ENCODE results near the gene NLGN4Y. TPM values are rescaled to one million over a fixed set of nuclear protein-coding genes. Genes with fewer than 3 reads are reported as not detected.

Gene NLGN4Y
- total RNA-seq, 1 donor from 2014 or later: not detected

- no peak for DNase-seq (ENCODE audit: low spot score, unreplicated experiment)
- no peaks in the 10 kb centered on the region for H3K27me3 Mint-ChIP-seq
- no peaks in the 10 kb centered on the region for H3K4me1 Mint-ChIP-seq (ENCODE audit: low read depth)
- H3K4me3 Mint-ChIP-seq (ENCODE audit: low read depth): no peak overlapping the region
- H3K27ac Mint-ChIP-seq: no peak overlapping the region
- no peaks in the 10 kb centered on the region for H3K9me3 Mint-ChIP-seq (ENCODE audit: low read depth)
- H3K36me3 Mint-ChIP-seq (ENCODE audit: insufficient read depth): no peaks in the 10 kb centered on the region
- TF ChIP-seq CTCF (IDR thresholded peaks at IDR 0.05; ENCODE audit: unreplicated experiment): no peak
These were observed 94.2 kb downstream of the NLGN4Y start for GRCh38 chrY:14618513-14618912.

- no peak for TF ChIP-seq CTCF (IDR thresholded peaks at IDR 0.05; ENCODE audit: unreplicated experiment)
- Mint-ChIP-seq H3K9me3 (ENCODE audit: low read depth) (no peaks in the 10 kb centered on the region), H3K4me3 (ENCODE audit: low read depth) (no peak overlapping the region), H3K36me3 (ENCODE audit: insufficient read depth) (no peaks in the 10 kb centered on the region), H3K4me1 (ENCODE audit: low read depth) (no peaks in the 10 kb centered on the region), H3K27me3 (no peaks in the 10 kb centered on the region), H3K27ac (no peak overlapping the region)
- no peak for DNase-seq (ENCODE audit: low spot score, unreplicated experiment)
These were observed 103.9 kb downstream of the NLGN4Y start for GRCh38 chrY:14628208-14628607.

GRCh38 chrY:14631676-14632075, 107.3 kb downstream of the NLGN4Y start:
- Mint-ChIP-seq H3K9me3 (ENCODE audit: low read depth) (no peaks in the 10 kb centered on the region), H3K27me3 (no peaks in the 10 kb centered on the region), H3K27ac (no peak overlapping the region), H3K4me3 (ENCODE audit: low read depth) (no peak overlapping the region), H3K36me3 (ENCODE audit: insufficient read depth) (no peaks in the 10 kb centered on the region), H3K4me1 (ENCODE audit: low read depth) (no peaks in the 10 kb centered on the region)
- no peak for TF ChIP-seq CTCF (IDR thresholded peaks at IDR 0.05; ENCODE audit: unreplicated experiment)
- DNase-seq (ENCODE audit: low spot score, unreplicated experiment): no peak

- Mint-ChIP-seq H3K36me3 (ENCODE audit: insufficient read depth) (no peaks in the 10 kb centered on the region), H3K9me3 (ENCODE audit: low read depth) (no peaks in the 10 kb centered on the region), H3K27me3 (no peaks in the 10 kb centered on the region), H3K4me1 (ENCODE audit: low read depth) (no peaks in the 10 kb centered on the region), H3K27ac (no peak overlapping the region), H3K4me3 (ENCODE audit: low read depth) (no peak overlapping the region)
- DNase-seq (ENCODE audit: low spot score, unreplicated experiment): no peak
- TF ChIP-seq CTCF (IDR thresholded peaks at IDR 0.05; ENCODE audit: unreplicated experiment): no peak
These were observed 109.4 kb downstream of the NLGN4Y start for GRCh38 chrY:14633718-14634117.

- Mint-ChIP-seq H3K9me3 (ENCODE audit: low read depth) (no peaks in the 10 kb centered on the region), H3K4me1 (ENCODE audit: low read depth) (no peaks in the 10 kb centered on the region), H3K27me3 (no peaks in the 10 kb centered on the region), H3K4me3 (ENCODE audit: low read depth) (no peak overlapping the region), H3K27ac (no peak overlapping the region), H3K36me3 (ENCODE audit: insufficient read depth) (no peaks in the 10 kb centered on the region)
- DNase-seq (ENCODE audit: low spot score, unreplicated experiment): no peak
- no peak for TF ChIP-seq CTCF (IDR thresholded peaks at IDR 0.05; ENCODE audit: unreplicated experiment)
These were observed 110.6 kb downstream of the NLGN4Y start for GRCh38 chrY:14634954-14635353.
